Ovary (tissue), 3 donors: ENCODE measurements around the gene MICAL2.

Source experiments
- POLR2A ChIP-seq: fragments of 450-650 bp; IDR thresholded peaks from one replicate; pipeline ENCODE4 v1.6.1; 2017; ENCODE audit warnings: antibody characterized with exemption, mild to moderate bottlenecking, moderate library complexity
- TF ChIP-seq, protein P1 (sequence below), 3 donors: fragments of 450-650 bp in 2 of 3; fragments of 200-600 bp in 1 of 3; IDR thresholded peaks; one replicate each; pipeline versions ENCODE4 v1.5.1 to v1.8.0; 2016 to 2022; ENCODE audit warnings: antibody characterized with exemption in 3 of 3, mild to moderate bottlenecking in 1 of 3
- donor health status: DM: no; HTN: no; CAD: no.

DNA sequence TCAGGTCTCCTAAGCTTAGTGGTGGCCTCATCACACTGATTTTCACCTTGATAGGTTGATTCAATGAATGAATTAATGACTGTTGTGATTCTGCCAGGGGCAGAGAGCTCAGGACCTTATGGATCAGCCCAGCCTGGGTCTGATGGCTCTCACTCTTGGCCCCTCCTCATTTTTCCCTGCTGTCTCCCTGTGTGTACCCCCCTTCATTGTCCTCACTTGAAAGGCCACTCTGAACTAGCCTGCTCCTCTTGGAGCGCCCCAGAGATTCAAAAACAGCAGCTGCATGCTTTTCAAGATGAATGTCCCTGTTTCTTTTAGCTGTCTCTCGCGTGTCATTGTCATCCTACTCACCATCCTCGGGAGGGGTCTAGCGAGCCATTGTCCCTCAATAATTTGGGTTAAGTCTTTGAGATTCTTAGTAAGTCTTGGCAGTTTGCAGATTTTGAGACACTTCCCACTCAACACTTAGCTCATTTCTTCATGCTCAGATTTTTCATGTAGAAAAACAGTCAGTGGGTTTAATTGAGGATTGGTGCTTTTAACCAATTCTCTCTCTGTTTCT, 42.5 kb upstream of the MICAL2 start:
- no peak for TF ChIP-seq POLR2A
- TF ChIP-seq, protein P1, sequence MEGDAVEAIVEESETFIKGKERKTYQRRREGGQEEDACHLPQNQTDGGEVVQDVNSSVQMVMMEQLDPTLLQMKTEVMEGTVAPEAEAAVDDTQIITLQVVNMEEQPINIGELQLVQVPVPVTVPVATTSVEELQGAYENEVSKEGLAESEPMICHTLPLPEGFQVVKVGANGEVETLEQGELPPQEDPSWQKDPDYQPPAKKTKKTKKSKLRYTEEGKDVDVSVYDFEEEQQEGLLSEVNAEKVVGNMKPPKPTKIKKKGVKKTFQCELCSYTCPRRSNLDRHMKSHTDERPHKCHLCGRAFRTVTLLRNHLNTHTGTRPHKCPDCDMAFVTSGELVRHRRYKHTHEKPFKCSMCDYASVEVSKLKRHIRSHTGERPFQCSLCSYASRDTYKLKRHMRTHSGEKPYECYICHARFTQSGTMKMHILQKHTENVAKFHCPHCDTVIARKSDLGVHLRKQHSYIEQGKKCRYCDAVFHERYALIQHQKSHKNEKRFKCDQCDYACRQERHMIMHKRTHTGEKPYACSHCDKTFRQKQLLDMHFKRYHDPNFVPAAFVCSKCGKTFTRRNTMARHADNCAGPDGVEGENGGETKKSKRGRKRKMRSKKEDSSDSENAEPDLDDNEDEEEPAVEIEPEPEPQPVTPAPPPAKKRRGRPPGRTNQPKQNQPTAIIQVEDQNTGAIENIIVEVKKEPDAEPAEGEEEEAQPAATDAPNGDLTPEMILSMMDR (IDR thresholded peaks at IDR 0.05) = no peak
